Measurements from ENCODE around the gene CDH23.

DNA sequence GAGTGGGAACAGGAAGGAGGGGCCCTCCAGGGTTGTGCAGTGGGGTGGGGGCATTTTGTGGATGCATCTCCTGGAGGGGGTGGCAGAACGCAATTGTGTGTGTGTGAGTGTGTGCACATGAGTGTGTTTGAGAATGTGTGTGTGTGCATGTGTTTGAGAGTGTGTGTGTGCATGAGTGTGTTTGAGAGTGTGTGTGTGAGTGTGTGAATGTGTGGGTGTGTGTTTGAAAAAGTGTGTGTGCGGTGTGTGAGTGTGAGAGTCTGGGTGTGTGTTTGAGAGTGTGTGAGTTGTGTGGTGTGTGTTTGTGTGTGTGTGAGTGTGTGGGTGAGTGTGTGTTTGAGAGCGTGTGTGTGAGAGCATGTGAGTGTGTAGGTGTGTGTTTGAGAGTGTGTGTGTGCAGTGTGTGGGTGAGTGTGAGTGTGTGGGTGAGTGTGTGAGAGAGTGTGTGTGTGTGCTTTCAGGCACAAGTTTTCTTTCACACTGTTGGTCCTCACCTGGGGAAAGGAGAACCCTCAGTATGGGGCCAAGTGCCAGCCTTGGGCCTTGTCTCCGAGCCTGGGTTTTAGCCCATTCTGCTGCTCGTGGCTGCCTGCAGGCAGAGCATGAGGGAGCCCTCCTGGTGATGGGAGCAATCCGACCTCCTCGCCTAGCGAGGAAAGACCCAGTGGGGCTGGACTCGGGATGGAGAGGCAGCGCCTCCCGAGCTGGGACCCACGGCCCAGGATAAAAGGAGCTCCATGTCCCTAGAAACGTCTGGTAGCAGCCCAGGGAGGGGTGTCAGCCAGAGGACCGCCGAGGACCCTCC is 35.6 kb downstream of the CDH23 start:
- TF ChIP-seq ZFP3 (CRISPR knock-in tag; IDR thresholded peaks at IDR 0.05): no peak
- no peak for TF ChIP-seq PPARA (CRISPR knock-in tag; IDR thresholded peaks at IDR 0.05; ENCODE audit: borderline replicate concordance)
- TF ChIP-seq, protein P1, sequence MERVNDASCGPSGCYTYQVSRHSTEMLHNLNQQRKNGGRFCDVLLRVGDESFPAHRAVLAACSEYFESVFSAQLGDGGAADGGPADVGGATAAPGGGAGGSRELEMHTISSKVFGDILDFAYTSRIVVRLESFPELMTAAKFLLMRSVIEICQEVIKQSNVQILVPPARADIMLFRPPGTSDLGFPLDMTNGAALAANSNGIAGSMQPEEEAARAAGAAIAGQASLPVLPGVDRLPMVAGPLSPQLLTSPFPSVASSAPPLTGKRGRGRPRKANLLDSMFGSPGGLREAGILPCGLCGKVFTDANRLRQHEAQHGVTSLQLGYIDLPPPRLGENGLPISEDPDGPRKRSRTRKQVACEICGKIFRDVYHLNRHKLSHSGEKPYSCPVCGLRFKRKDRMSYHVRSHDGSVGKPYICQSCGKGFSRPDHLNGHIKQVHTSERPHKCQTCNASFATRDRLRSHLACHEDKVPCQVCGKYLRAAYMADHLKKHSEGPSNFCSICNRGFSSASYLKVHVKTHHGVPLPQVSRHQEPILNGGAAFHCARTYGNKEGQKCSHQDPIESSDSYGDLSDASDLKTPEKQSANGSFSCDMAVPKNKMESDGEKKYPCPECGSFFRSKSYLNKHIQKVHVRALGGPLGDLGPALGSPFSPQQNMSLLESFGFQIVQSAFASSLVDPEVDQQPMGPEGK (CRISPR knock-in tag; IDR thresholded peaks at IDR 0.05; ENCODE audit: borderline replicate concordance): no peak
- no peak for TF ChIP-seq ARNTL (CRISPR knock-in tag; IDR thresholded peaks at IDR 0.05; ENCODE audit: borderline replicate concordance, low read depth)
- no peak for TF ChIP-seq TCF4 (CRISPR knock-in tag; IDR thresholded peaks at IDR 0.05; ENCODE audit: borderline replicate concordance)
- no peak for TF ChIP-seq TOX (CRISPR knock-in tag; IDR thresholded peaks at IDR 0.05; ENCODE audit: borderline replicate concordance)
- TF ChIP-seq POU6F1 (CRISPR knock-in tag; IDR thresholded peaks at IDR 0.05; ENCODE audit: borderline replicate concordance, low read depth): no peak
- no peak for TF ChIP-seq ZC3H10 (CRISPR knock-in tag; IDR thresholded peaks at IDR 0.05)
- TF ChIP-seq ZNF70 (CRISPR knock-in tag; IDR thresholded peaks at IDR 0.05): no peak
- no peak for TF ChIP-seq CSDC2 (CRISPR knock-in tag; IDR thresholded peaks at IDR 0.05)
- TF ChIP-seq, protein P2, sequence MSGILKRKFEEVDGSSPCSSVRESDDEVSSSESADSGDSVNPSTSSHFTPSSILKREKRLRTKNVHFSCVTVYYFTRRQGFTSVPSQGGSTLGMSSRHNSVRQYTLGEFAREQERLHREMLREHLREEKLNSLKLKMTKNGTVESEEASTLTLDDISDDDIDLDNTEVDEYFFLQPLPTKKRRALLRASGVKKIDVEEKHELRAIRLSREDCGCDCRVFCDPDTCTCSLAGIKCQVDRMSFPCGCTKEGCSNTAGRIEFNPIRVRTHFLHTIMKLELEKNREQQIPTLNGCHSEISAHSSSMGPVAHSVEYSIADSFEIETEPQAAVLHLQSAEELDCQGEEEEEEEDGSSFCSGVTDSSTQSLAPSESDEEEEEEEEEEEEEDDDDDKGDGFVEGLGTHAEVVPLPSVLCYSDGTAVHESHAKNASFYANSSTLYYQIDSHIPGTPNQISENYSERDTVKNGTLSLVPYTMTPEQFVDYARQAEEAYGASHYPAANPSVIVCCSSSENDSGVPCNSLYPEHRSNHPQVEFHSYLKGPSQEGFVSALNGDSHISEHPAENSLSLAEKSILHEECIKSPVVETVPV (CRISPR knock-in tag; IDR thresholded peaks at IDR 0.05): no peak
- TF ChIP-seq SNAI2 (CRISPR knock-in tag; IDR thresholded peaks at IDR 0.05): no peak
- no peak for TF ChIP-seq CREB5 (CRISPR knock-in tag; IDR thresholded peaks at IDR 0.05; ENCODE audit: low read depth)
- no peak for TF ChIP-seq ZFP30 (CRISPR knock-in tag; IDR thresholded peaks at IDR 0.05)
